Stimulated activated CD8-positive, alpha-beta memory T cell treated with anti-CD3 and anti-CD28 coated beads, Interleukin-12 subunit alpha, Interleukin-12 subunit beta, amount 100 ng/mL, for 1 hour (primary cell): ENCODE measurements around the gene NINL.

Experiments used
- DNase-seq: peaks from one replicate; pipeline ENCODE4 v3.0.0-alpha.2; 2020; ENCODE audit warnings: low read depth

NINL gene

DNA sequence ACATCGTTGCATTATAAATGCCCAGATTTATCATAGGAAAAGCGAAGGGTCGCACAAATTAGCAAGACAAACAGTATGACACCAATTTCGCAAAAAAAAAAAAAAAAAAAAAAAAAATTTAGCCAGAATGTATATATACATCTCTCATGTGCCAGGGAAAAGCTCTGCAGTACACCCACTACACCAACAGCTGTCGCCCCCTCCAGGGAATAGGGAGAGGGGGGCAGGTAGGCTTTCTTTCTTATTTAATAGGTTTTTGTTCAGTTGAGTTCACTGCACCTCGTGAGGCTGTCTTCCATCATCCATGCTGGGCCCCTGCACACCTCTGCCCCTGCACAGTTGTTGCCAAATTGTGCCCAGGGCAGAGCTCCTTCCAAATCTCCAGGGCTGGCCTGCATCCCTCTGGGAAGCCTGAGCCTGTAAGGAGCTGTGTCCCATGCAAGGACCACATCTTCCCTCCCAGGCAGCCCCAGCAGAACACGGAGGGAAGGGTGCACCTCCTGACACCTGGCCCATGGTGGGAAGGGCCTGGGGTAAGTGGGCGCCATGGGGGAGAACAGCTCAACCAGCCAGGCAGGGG, 85.4 kb downstream of the NINL start:
- DNase-seq = no peak

DNA sequence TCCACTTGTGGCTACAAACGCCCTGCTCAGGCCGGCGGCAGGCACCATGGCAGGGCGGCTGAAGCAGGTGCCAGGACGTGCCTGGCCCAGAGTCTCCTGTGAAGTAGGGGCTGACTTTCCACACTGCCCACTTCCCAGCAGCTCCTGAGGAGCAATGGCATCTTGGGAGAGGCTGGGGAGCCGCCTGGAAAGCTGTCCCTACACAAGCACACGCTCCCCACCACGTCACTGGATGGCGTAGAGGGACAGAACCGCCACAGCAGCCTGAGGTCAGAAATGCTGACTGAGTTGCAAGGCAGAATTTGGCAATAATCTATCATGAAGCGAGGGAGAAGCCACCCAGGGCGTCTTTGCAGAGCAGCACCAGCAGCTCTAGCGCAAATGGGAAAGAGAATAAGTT, 86.3 kb downstream of the NINL start:
- no peak for DNase-seq

DNA sequence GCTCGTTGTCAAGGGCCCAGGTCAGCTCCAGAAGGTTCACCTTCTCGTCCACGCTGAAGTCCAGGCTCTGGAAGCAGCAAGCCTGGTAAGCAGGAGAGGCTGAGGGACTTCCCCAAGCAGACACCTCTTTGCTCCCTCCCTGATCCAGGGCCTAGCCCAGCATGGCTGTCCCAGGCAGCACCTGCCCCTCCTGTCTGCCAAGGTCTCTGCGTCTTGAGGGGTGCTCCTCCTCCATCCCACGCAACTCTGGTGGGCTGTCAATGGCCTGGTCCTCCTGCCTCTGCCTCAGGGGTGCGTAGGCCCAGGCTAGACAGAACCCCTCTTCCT, 87.1 kb downstream of the NINL start:
- no peak for DNase-seq

DNA sequence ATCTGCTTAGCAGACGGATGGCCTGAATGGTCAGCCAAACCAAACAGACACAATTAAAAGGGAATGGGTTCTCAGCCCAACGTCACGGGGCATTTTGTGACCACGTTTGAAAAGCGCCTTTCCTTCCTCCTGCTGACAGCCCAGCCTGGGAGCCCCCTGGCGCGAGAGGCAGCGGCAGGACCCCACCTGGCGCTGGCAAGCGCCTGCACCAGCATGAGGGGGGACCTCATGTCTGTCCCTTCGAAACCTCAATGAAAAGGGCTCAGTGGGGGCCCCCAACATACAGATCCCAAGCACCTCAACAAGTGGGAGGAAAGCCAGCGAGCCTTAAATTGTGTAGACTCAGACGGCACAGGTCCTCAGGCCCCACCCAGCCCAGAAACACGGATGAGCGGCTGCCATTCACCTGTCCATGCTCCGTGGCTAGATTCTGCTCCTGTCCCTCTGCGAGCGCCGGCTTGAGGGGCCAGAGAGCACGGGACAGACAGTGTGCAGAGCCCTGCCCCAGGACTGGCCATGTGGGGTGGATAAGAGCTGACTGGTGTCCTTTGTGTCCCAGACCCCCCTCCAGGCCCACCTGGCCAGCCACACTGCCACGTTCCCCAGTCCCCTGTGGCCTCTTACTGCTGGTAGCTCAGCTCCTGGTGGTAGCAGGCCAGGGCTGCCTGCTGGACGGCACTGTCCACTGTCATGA, 87.6 kb downstream of the NINL start:
- no peak for DNase-seq

DNA sequence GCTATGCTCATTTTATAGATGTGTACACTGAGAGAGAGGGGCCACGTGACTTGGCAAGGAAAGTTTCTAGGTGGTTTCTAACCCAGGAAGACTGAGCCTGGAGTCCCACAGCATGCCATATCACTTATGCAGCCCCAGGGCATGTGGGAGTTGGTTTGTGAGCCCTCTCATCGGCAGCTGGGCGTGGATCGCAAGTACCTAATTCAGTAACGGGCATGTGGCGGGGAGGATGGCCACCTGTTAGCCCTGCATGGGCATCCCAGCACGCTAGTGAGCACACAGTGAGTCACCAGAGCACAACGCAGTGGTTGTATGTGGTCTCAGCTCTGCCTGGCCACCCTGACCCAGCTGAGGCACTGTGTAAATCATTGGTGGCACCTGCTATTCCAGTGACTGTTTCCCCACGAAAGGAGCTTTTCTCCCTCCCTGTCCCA, 88.3 kb downstream of the NINL start:
- no peak for DNase-seq

DNA sequence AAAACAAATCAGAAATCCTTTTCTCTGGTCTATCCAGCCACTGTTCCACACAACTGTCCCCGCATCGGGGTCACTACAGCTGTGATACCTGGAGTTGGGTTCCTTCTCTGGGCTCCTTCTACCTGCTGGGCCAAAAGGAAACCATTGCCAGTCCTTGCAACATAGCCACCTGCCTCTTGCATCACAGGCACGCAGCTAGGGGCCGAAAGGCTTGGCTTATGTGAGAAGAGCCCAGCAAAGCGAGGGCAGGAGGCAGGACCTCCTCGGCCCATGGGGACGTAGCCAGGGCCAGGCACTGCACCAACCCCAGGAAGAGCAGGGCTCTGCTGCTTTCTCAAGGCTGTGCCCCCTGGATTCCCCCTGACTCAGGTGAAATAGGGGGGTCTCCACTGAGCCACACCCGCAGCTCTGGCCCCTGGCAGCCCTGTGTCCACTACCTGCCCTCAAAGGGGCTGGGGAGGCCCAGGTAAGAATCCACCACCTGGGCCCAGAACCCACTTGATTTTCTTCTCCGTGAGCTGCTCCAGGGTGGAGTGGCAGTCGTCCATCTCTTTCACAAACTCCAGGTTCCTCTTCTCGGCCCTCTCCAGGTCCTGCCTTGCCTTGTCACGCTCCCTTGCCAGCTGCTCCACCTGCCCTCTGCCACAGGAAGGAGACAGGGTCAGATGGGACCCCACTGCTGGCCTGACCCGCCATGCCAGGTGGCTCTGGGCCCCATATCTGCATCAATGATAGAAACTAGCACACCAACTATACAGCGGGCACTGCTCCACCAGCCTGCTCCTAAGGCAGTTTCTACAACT, 89.0 kb downstream of the NINL start:
- DNase-seq = no peak

DNA sequence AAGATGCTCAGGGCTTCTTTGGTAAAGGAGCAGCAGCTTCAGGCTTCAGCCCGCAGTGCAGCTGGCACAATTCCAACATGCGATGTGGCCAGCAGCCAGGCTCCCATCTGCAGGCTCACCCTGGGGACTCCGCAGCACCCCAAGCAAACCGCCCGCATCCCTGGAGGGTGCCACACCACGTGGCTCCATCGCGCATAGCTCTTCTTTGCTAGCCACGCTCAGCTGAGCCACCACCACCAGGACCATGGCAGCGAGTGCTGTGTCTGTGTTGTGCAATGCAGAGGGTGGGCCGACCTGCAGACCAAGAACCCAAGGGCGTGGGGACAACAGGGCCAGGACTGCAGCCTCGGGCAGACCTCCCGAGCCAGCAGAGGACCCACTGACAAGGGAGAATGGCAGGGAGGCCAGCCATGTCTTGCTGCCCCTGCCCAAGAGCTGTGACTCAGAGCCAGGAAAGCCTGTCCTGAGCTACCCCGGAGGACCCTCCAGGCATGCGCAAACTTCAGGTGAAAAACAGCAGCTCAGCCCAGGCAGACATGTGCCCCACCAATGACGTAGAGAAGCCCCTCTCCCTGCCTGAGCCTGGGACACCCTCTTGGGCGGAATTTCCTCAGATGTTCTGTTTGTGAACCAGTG, 90.0 kb downstream of the NINL start:
- no peak for DNase-seq

DNA sequence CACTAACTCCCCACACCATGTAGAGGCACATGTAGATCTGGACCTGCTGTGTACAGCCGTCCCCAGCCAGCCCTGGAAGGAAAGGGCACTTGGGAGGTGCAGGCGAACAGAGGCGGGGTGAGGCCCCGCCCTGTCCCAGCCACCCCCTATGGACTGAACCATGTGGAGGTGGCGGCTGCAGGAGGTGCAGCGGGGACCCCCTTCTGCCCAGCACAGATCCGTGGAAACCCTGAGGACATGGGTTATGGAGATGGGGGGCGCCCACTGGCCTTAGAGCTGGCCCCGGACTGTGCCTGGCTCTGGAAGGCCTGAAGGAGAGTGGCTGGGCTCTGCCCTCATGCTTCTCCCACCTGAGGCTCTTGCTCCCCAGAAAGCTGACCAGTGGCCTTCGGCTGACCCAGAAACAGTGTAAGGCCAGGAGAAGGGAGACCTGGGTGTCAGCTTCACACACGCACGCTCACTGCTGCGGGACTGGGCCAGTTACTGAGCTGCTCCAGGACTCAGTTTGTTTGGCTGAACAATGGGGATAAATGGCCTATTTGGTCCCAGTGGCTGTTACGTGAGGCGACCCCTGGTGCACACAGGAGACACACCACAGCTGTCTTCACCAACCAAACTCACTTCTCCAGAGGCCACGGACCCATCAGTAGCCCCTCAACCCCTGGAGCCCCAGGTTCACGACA, 90.7 kb downstream of the NINL start:
- no peak for DNase-seq

DNA sequence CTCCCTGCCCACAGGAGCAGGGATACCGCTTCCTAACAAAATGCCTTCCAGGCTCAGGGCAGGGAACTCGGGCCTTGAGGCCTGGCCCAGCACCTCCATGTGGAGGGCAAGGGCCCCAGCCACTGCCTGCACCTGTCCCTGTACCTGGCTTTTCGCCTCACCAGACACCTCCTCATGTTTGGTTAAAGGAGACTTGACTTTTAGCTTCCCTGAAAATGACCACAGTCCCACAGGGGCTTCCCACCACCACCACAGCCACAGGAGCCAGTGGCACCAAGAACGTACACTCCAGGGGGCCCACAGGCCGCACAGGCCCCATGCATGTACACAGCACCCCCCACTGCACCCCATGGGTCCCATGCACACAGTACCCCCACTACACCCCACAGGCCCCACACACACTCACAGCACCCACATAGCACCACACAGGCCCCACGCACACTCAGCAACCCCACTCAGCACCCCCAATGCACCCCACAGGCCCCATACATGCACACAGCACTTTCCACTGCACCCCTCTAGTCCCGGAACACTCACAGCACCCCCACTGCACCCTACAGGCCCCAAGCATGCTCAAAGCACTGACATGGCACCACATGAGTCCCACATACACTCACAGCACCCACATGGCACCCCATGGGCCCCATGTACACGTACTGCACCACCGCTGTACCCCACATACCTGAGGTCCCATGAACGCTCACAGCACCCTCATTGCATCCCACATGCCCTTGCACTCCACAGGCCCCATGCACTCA, 91.4 kb downstream of the NINL start:
- no peak for DNase-seq

DNA sequence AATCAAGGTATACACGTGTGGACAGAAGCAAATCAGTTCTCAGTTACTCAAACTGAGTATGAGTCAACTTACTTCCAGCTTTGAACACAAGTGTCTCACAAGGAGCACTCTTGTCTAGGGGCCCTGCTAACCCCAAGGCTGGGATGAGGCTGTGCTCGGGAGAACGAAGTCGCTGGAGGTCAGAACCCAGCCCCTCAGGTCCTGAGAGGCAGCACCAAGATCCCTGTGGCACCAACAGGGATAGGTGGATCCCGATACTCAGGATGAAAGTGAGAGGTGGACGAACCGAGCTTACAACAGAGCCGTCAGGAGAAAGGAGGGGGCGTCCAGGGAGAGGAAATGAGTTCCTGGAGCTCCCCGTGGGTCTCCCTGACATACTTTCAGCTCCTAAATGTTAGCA, 92.2 kb downstream of the NINL start:
- no peak for DNase-seq

DNA sequence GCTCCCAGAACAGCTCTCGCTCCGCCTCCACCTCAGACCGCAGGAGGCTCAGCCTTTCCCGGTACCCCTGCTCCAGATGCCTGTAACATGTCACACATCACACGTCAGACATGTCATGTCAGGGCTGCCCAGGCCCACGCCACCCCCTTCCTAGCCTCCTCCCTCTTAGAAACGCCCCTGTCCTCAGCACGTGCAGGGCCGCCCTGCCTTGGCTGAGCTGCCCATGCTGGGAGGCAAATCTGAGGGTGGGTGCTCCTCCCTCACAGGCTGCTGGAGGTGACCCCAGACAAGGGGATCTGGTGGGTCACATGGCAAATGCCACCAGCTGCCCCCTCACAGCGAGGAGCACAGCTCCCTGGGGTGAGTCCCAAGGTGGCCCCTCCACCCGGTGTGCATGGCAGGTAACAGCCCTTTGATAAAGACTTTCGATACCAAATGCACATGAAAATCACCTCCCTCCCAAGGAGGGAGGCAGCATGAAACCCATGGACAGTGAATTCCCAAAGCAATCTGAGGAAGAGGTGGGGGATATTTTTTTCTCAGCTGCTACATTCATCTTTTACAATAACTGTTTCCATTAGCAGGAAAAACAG, 93.8 kb downstream of the NINL start:
- DNase-seq = no peak

DNA sequence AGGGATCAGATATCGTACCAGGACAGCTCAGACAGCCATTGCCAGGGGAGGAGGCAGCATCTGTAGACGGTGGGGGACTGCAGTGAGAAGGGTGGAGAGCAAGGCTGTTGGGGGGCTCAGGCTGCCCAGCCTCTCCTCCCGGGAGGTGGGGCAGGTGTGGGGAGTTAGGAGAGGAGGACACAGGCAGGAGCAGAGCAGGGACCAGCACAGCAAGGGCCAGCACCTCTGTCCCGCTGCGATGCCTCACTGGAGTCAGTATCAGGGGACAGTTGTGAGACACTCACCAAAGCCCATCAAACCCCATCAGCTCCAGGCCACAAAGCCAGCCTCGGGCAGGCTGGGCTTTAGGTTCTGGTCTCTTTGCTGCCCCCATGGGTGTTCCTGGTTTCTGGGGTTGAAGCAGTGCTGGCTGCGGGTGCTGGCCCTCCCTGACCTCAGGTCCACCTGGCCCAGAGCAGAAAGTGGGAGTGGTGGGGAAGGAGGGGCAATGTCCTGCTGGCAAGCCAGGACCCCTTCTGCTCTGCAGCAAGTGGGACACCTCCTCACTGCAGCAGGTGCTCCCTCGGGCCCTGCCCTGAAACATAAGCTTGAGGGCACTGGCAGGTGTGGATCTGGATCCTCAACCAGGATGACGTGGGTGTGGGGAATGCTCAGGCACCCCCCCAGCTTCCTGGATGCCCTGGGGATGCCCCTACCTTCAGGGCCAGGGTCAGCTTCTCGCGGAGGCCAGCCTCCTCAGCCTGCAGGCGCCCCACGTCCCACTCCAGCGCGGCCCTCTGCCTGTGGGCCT, 94.5 kb downstream of the NINL start:
- no peak for DNase-seq

DNA sequence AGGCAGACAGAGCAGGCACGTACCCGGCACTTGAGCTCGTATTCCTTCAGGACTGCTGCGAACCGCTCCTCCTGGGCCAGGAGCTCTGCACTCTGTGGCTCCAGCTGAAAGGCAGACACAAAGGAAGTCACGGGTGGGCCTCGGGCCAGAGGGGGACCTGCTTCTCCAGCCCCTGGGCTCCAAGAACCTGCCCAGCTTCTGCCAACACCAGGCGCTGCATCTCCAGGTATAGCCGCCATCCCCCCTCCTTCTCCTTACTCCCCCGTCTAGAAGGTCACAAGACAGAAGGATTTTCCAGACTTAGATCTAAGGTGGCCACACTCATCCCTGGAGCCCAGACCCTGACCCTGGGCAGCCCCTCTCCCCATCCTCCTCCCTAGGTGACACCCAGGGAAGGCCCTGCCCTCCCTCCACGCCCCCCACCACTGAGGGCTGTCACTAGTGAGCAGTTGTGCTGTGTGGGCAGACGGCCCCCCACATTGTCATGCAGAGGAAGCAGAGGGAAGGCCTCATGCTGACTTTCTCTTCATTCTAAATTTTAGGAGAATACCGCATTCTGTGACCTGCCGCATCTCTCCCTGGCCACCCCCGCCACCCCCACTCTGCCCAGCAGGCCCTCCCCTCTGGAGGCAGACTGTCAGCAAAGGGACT, 96.0 kb downstream of the NINL start:
- no peak for DNase-seq

DNA sequence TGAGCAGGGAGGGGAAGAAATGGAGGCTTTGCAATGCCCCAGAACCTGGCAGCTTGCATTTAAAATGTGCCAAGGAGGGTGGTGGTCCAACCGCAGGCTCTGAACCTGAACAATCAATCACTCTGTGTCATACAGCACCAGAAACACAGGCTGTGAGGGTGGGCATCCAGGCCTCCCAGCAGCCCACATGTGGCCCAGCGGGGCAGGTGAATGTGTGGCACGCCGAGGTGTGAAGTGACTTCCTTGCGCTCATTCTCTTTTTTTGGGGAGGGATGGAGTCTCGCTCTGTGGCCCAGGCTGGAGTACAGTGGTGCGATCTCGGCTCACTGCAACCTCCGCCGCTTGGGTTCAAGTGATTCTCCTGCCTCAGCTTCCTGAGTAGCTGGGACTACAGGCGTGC, 97.4 kb downstream of the NINL start:
- no peak for DNase-seq

DNA sequence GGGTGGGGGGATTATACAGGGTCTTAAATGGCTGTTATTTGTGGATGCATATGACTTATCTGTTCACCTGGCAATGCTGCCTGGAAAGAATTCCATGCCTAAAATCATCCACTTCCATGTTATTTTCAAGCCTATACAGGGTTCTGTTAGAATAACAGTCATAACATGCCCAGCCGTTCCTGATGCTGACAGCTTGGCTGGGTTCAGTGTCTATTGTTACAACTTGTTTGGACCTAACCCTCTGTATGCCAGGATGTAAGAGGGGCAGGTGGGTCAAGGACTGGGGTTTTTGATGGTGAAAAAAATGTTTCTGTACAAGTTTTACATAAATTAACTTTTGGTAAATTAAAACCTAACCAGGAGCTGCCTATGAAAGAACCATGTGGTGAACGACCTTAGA, 98.0 kb downstream of the NINL start:
- no peak for DNase-seq

DNA sequence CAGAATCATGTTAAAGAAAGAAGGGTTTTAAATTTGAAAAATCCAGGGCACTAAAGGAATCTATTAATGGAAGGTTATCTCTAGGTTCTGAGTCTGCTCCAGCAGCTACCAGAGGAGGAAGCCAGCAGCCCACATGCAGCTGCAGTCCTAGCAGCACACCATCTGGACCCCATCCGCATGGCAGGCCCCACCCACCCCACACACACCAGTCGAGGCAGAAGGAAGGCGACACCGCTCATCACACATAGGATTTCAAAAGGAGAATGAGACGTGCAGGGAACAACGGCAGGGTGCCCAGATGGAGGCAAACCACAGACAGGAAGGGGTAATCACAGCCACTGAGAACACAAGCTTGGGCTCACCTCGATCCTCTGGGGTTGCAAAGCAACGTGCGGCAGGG, 99.0 kb downstream of the NINL start:
- DNase-seq = no peak

DNA sequence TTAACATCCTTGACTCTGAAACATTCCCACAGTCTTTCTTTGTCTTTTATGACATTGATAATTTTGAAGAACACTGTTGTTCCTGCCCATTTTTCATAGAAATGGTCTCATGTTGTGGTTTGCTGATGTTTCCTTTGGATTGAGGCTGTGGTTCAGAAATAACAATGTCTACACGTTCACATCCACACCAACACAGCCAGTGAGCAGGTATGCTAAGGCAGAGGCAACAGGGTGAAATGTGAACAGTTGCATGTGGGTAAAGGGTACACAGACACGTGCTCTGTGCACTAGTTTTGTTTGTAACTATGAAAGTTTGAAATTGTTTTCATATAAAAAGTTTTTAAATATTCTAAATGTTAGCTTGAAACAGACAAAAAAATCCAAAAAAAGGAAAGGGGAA, 99.5 kb downstream of the NINL start:
- DNase-seq = no peak

DNA sequence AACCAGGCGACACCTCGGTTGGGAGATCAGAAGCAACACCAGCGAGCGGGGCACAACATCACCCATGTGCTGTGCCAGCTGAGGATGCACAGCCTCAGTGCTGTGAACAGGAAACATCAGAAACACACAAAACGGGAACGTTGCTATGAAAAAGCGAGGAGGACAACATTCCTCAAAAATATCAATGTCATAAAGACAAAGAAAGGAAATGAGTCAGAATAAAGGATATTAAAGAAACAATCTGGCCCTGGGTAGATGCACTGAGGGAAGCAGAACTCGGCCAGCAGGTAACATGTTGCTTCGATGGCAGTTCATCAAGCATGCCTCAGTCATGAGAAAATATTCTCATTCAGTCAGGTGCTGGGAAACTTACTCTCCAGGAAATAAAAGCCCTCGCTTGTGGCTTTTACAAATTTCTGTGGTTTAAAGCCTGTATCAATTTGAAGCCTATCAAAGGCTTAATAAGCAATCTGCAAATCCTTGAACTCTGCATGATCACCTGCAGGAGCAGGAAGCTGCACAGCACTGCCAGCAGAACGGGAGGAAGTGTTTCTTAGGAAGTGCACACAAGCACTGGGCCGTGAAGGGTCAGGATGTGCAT, 100.3 kb downstream of the NINL start:
- DNase-seq = no peak

DNA sequence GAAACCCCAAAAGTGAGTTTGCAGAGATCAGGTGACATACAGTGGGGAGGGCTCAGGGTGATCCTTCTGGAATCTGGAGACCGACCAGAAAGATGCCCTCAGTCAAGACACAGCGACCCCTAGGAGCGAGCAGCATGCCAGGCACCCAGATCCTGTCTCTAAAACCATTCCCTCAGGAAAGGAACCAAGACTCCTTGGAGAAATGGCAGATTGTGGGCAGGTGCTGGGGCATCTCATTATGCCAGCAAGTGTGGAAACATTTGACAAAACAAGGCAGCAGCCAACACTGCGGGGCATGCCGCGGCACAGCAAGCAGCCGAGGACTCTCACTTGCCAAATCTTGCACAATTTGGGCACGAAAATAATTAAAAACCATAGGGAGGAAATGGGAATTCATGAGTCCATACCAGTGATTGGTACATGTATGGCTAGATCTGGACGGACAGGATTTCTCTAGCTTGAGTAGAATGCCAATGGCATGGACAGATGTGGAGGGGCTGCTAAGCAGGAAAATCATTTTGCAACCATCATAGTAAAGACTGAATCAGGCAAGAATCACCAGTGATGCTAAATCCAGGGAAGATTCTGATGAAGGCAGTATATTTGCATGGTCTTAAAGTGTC, 101.0 kb downstream of the NINL start:
- DNase-seq = no peak
